HG02870 (cell line): ENCODE measurements around the gene DYSF.

Experiments used
- ATAC-seq: cut with Tn5 transposase; IDR thresholded peaks from one replicate; pipeline ENCODE4 v1.9.1; 2021; ENCODE audit warnings: mild to moderate bottlenecking, moderate library complexity; ENCODE audit not compliant: unreplicated experiment

The DYSF gene

GRCh38 chr2:71547616-71548285 lies 94.4 kb downstream of the DYSF start:
- ATAC-seq: no peak

DNA sequence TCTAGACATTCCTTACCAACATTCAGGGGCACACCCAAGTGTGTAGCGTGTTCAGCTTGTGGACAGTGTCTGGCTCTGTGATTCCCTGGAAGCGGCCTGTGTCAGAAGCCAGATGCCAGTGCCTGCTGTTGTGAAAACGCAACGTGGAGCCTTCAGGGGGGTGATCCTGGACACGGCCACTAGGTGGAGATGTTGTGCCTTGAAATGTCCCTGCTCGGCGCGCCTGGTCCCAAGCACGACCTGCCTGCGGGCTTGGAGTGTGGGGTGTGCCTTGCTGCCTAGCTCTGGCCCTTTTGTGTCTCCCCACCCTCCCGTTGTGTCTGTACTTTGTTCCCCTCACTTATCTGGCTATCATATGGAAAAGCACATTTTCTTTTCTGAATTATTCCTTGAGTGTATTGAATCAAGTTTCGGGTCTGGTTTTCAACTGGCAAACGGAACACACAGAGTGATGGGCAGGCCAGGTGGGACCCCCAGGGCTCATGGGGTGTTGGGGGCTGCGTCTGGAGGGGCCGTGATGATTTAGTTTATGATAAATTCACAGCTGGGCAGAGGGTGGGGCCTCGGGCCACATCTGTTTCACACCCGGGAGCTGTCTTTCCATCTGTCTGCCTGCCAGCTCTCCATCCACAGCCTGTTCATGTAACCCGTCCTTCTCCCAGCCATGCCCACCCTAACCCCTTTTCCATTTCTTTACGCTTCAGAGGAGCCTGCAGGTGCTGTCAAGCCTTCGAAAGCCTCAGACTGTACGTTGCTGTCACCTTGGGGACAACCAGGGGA lies 95.5 kb downstream of the DYSF start:
- ATAC-seq: no peak

DNA sequence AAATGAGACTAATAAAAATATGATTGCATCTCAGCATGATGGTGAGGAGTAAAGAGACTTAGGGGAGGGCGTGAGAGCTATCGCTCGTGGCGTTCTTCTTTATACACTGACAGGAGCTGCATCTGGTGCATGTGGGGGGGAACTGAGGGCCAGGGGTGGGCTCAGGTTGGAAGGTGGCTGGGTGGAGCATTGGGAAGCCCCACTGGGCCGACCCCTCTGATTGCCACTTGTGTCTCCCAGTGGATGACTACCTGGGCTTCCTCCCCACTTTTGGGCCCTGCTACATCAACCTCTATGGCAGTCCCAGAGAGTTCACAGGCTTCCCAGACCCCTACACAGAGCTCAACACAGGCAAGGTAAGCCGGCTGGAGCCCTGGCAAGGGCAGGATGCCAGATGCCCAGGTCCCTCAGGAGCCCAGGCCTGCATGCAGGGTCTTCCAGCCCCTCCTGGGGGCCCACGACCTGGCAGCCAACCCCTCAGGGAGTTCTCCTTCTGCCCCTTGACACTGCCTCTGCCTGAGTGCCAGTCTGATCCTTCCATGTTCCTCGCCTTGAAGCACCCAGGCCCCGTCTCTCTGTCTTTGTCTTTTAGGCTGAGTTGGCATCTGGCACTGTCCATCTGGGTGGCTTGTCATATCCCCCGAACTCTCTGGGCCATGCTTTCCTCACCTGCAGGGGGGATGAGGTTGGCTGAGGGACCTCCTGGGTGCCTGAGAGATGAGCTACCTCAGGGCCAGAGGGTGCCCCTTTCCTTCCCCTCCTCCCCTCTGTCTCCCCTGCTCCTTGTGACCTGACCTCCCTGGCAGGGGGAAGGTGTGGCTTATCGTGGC lies 97.7 kb downstream of the DYSF start:
- ATAC-seq: no peak

- ATAC-seq: no peak
Observed at GRCh38 chr2:71551631-71551915, 98.2 kb downstream of the DYSF start.

DNA sequence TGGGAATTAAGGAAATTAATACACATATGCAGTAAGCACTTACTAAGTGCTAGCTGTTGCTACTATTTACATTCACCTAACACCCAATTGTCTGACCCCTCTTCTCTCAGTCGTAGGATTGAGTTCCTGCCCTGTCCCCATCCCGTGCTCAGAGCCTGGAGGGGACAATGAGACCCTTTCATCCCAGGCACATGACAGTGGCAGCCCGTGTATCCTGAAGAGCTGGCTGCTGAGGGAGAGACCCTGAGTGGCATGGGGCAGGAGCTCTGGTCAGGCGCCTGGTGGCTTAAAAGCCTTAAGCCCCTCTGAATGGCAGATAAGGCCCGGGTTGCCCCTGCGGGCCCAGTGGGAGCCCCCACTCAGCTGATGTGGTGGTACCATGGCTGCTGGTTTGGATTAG lies 99.0 kb downstream of the DYSF start:
- no peak for ATAC-seq

- ATAC-seq: no peak
Observed at GRCh38 chr2:71552861-71553301, 99.5 kb downstream of the DYSF start.

DNA sequence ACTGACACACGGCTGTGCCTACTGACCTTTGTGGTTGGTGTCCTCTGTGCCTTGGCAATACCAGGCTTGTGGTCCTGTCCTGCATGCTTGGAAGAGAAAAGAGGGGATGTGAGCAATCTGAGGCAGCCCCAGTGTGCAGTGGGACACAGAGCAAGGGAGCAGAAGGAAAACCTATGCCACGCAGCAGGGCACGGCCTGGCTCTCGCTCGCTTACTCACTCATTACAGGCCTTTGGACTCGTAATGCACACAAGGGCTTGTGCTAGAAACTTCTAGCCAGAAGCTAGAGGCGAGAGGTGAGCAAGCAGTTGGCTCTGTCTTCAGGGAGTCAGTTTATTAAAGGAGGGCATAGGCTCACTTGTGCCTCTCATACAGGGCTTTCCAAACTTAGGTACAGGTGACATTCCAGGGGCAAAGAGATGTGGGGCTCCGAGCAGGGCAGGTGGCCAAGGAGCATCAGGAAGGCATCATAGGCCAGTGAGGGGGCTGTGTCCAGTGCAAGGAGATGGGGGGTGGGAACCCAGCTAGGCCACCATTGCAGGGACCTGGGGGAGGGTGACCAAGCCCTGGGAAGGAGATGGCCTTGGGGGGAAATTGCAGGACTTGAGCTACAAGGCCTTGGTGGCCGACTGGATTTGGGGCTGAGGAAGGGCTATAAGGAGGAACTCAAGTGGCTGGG lies 100.8 kb downstream of the DYSF start:
- no peak for ATAC-seq

DNA sequence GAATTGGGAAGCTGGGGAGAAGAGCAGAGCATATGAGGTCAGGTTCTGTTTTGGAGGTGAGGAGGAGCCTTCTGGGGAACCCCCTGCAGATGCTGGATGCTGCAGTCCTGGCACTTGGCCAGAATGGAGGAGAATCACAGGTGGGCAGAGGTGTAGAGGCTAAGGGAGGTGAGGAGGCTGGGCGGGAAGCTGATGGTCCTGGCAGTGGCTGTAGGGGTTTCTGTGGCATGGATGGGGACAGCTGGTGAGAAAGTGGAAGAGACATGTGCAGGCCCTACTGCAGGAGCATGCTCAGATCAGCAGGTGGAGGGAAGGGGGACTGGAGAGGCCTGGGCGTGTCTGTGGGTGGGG lies 101.3 kb downstream of the DYSF start:
- ATAC-seq: no peak

DNA sequence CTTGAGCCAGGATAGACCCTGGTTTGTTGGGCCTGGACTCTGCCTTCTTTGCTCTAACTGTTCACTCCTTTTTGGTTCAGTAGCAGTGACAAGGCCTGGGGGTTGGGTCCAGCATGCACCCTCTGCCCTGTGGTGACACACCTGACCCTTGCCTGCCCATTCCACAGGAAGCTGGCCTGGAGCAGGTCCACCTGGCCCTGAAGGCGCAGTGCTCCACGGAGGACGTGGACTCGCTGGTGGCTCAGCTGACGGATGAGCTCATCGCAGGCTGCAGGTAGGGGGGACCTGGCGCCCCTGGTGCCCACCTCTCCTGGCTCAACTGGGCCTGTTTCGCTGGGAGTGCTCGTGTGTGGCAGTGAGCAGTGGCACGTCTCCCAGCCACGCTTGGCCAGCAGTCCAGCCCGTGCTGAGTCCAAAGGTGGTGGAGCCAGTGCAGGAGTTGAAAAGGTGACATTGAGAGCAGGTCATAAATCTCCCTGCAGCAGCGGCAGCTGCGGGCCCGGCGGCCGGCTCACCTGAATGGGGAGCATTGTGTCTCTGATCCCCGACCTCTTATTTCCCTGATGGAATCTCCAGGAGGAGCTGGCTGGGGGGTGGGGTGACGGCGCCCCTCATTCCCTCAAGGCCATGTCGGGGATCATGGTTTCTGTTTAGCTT lies 102.6 kb downstream of the DYSF start:
- ATAC-seq: no peak

- no peak for ATAC-seq
Observed at GRCh38 chr2:71556692-71557250, 103.4 kb downstream of the DYSF start.

GRCh38 chr2:71557321-71557720 lies 104.0 kb downstream of the DYSF start:
- no peak for ATAC-seq

- no peak for ATAC-seq
Observed at GRCh38 chr2:71558300-71559051, 105.1 kb downstream of the DYSF start.

DNA sequence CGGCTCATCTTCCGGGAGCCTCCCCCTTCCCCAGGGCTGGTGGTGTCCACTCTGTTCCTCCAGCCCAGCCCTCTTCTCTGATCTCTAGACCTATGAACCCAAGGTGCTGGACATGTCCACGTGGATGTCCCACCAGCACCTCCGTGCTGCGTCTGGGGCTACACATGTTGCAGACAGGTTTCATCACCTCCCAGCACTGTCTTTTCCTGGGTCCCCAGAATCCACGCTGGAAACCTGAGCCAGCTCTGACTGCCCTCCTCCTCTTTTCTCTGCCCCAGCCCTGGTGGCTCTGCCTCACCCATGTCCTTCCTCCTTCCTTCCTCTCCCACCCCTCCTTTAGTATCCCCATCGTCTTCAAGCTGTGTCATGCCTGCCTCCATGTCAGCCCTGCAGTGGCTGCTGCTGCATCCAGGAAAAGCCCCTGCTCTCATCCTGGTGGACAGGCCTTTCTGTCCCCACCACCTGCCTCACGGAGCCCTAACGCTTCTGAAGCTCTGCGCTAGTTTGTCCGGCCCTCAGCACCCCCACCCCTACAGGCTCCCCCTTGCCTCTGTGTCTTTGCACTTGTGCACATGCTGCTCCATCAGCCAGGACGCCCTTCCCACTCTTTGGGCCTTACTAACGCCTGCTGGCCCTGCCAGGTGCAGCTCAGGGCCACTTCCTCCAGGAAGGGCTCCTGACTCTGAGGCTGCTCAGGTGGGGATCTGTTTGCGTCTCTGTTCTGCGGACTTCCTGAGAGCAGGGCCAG lies 105.9 kb downstream of the DYSF start:
- ATAC-seq: no peak

DNA sequence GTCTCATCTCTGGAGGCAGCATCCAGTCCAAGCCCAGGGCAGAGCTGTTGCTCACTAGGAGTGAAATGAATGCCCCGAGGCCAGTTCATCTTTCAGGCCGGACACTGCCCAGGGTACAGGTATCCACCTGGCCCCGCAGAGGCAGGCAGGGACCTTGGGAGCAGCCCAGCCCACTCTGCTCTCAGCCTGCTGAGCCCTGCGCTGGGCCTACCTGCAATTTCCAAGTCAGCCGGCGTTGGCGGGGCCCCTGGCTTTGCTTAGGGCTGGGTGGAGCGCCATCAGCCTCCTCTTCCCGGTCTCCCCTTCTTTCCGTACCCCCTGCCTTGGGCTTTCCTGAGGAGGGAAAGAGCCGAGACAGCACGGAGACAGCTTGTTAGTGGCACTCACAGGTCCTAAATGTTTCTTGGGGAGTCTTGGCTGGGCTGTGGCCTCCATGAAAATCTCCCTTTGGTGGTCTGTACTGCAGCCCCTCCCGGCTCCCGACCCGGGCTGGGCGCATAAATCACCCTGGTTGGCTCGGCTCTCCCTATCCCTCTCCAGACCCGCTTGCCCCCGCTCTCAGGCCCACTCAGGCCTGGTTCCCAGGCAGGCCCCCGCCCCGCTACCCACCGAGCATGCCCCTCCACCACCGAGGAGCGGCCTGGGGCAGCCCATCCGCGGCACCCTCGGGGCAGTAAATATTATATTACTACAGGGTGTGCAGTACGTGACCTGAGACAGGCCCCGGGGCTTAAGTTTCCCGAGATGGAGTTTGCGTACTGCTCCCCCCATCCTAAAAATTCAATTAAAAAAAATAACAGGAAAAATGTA lies 106.7 kb downstream of the DYSF start:
- ATAC-seq: no peak

- no peak for ATAC-seq
Observed at GRCh38 chr2:71560638-71561011, 107.3 kb downstream of the DYSF start.

DNA sequence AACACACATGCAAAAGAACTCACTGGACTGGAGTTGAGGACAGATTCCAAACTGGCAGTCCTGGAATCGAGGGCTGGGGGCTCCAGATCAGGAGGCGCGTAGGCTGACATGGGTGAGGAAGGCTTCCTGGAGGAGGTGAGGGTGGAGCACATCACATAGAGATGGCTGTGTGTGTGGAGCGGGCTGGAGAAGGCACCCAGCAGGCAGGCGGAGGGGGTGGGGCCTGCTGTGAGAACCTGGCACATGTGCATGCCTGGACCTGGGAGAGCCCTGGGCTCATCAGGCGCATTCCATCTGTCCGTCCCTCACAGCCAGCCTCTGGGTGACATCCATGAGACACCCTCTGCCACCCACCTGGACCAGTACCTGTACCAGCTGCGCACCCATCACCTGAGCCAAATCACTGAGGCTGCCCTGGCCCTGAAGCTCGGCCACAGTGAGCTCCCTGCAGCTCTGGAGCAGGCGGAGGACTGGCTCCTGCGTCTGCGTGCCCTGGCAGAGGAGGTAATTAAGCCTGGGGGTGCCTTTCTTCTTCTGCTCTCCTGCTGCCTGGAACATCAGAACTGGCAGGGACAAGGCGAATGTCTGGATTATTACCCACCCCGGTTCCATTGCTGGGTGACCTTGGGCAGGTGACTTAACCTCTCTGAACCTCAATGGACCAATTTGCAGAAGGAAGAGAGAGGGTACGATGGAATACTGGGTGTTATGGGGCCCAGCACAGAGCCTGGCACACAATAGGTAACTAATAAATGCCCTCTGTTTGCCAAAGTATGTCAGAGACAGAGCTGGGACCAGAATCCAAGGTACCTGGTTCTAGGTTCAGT lies 108.3 kb downstream of the DYSF start:
- ATAC-seq: no peak

- ATAC-seq: no peak
Observed at GRCh38 chr2:71562518-71562917, 109.2 kb downstream of the DYSF start.

GRCh38 chr2:71563872-71564271 lies 110.5 kb downstream of the DYSF start:
- ATAC-seq: no peak
